Epidermal melanocyte (primary cell): ENCODE results near the gene PPFIA4.
"Not testable (repeated sequence)": the region's sequence is repeated elsewhere in the genome, so short reads cannot be mapped to it uniquely, and the experiment has no call there.

Experiments used
- DNase-seq: peaks from one replicate; pipeline ENCODE4 v3.0.0; 2011; ENCODE audit warnings: low spot score; ENCODE audit not compliant: insufficient read length

PPFIA4 gene

DNA sequence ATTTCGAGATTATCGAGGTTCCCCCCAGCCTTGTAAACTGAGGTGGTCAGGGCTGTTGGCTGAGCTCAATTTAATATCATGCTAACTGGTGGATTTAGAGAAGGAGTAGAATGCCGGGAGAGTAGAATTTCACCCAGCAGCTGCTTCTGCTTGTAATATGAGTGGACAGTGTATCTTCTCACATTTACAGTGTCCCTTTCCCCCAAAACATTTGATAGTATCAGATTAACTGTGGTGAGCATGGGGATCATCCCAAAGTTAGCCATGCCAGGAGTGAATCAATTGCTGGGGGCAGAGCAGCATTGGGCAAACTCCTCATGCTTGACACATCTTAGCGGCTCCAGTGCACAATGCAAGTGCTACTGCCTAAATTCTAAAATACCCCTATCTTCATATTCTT is 9.2 kb upstream of the PPFIA4 start:
- DNase-seq = no peak

DNA sequence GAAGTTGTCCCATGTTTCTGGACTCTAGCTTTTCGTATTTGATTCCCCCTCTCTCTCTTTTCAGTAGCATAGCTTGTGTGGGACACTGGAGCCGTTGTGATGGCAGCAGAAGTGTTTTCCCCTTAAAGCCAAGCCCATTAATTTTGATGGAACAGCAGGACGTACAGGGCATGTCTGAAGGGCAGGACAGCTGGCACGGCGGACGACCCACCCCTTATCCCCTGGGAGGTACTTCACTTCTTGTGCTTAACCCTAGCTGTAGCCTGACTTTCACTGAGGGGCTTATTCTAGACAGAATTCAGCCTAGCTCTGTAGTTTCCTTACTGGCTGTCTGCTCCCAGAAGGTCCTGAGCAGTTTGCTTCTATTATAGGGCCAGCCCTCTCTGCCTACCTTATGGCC is 8.6 kb upstream of the PPFIA4 start:
- DNase-seq = no peak

GRCh38 chr1:203022855-203023254 is 3.4 kb upstream of the PPFIA4 start:
- DNase-seq = not testable (repeated sequence)

DNA sequence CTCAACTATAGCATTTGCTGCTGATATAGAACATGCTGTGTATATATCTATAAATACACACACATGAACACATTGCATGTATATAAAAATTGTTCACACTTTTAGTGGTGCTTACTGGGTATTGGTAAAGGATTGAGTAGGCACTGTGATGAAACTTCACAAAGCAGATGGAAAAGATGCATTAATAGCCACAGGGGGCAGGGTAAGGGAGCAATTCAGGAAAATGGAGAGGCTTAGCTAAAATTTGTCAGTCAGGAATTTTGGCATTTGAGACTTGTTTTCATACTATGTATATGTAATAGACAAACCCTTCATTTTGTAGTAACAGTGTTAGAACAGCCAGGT is 633 bp upstream of the PPFIA4 start:
- no peak for DNase-seq

DNA sequence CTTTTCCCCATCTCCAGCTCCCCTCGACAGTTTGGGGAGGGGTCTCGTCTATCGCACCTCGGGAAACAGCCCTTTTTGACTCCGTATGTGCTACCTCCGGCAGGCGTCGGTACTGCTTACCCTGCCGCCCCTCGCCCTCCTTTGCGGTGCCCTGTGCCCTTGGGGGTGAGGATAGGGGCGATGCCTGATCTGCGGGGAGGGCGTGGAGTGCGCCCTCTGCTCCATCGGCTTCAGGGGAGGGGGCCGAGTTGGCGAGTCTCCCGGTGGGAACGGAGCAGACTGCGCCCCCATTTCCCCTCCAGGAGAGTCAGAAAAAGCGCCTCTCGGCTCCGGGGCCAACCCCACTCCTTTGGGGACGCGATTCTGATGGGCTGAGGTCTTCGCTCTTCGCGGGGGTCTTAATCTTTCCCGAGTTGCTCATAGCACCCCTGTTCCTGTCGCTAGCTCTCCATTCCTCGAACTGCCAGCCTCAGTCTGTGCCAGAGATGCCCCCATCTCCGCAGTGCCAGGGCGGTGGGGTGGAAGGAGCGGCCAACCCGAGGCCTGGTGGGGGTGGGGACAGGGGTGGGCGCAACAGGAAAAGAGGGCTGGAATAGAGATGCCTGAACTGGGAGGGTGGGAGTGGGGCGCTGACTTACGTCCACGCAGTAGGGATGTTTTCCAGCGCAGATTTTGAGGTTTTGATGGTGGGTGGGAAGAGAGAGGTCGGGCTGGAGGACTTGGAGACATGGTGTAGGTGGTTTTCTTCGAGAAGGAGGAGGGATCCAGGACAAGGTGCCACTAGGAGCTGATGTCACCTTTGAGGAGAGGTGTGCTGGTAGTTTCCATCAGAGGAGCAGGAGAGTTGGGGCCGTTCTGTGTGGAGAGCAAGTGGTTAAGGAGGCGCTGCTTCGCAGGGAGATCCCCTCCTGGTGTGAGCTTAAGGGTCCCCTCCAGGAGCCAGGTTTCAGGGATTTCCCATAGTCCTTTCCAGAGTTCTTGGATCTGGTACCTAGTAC is 674 bp downstream of the PPFIA4 start:
- no peak for DNase-seq

DNA sequence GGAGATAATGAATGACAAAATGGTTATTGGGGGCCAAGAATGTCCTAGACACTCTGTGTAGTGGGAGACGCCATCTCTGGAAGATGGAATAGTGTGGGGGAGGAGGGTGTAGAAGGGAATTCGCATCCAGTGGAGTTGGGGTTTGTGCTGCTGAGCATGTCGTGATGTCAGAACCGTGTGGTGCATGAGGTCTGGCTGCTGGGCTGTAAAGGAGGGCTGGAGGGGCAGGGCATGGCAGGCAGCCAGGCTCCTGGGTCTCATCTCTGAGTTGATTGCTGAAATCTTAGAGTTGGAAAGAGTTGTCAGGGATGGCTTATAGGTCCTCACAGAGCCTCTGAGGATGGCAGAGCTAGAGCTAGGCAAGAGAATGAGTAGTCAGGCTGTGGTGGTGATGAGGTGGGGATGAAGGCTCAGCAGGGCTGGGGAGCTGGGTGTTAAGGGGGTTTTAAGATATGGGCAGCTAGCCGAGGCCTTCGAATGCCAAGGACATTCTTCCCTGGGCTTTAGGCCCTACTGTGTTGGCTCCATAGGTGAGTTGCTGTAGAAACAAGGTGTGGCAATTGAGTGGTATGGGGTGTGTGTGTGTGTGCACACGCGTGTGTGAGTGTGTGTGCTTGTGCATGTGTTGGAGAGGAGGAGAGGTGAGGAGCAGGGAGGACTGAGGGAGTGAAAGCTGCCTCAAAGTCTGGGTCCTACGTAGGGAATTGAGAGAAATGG is 1.9 kb downstream of the PPFIA4 start:
- no peak for DNase-seq

DNA sequence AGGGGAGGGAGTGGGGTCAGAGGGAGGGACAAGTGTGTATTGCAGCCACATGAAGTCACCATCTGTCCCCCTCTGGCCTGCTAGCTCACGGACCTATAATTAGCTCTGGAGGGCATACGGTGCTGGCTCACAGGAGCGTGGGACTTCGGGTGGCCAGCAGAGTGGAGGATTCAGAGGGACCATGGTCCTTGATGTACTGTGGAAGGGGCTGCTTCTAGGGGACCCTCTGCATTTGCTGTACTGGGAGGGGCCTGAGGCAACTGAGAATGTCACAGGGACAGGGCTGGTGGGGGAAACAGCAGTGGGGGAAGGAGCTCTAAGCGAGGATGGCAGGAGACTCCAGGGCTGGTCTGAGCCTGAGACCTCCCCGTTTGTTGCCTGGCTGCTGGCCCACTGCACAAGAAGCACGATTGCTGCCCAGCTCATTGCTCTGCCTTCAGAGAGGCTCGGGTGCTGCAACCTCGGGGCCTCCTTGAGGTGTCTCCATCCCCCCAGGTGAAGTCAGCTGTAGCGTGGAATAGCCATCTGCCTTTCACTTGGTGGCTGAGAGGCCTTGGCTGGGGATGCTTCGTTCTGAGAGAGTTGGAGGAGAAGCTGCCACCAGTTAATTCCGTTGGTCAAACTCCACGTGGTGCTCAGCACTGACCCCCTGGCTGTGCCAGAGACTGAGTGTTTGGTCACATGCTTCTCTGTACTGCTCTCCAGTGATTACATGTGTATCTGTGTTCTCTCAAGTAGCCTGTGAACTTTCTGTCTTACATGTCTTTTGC is 2.7 kb downstream of the PPFIA4 start:
- DNase-seq = no peak

DNA sequence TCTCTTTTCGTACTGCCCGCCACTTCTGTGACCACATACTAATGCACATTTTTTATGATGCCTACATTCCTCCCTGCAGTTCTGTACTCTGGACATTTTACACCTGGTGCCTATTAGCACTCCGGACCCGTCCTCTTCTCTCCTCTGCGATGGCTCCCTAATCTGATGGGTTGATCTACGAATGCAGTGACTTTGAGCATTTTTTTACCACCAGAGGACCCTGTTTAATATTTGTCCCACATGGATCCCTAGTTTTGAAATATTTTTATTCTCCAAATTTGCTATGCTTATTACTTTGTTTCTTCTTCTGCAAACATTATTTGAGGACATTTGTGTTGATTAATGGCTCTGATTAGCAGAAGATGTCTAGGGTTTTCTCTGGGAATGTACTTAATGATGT is 5.2 kb downstream of the PPFIA4 start:
- no peak for DNase-seq

DNA sequence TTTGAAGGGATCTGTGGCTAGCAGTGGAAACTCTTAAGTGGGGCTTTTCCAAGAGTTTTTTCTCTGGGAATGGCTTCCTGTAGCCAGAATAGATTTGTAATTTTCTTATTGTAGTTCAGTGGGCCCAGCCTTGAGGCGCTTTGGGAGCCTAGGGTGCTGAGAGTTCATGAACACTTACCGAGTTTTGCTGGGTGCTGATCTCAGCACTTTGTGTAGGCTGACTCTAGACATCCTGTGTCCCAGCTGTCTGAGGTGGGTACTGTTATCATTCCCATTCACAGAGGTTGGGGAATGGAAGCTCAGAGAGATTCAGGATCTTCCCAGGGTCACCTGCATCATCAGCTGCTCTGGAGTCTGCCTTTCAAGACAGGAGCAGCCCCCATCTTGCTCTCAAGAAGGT is 7.0 kb downstream of the PPFIA4 start:
- no peak for DNase-seq

- DNase-seq = no peak
Measured at GRCh38 chr1:203033917-203034316, 7.6 kb downstream of the PPFIA4 start.

DNA sequence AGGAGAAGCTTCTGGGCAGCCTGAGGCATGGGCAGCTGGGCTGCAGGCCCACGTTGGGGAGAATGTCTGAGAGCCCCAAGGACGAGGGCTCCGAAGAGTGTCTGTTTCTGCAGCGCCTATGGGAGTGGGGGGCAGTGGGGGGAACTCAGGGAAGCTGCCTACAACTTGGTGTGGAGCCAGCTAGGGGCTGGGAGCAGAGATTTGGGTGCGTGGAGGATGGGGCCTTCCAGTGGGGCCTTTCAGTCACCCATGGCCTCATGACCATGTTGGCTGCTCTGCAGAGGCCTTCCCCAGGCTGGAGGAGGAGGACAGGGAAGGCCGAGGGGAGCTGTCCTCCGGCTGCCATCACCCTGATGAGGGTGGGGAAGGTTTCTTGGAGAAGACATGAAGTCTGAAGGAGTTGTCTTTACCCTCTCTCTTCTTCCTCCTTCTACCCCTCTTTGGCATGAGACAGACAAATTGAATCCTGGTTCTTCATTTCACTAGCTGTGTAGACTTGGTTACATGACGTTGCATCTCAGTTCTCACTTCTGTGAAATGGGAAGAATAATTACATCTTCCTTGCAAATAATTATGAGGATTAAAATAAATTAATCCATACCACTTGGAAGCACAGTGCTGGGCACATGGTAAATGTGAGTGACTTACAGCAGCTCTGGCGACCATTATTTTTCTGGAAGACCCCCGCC is 8.3 kb downstream of the PPFIA4 start:
- DNase-seq = no peak

- no peak for DNase-seq
Measured at GRCh38 chr1:203035111-203036000, 9.1 kb downstream of the PPFIA4 start.

DNA sequence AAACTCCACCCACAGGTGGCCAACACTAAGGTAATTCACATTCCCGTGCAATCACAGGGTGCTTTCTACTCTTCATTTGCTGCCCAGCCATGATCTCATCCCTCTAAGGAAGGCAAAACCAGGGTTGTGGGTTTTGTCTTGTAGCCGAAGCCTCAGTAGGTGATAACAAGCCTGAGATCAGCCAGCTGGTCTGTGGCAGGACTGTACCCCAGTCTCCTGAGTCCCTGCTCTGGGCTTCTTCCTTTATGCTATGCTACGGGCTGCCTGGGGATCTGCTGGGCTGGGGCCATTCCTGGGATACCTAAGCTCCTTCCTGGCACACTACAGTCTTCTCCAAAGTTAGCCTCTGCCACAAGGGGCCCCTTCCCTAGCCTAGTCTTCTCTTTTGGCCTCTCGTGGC is 9.8 kb downstream of the PPFIA4 start:
- no peak for DNase-seq

GRCh38 chr1:203036537-203036936 is 10.2 kb downstream of the PPFIA4 start:
- no peak for DNase-seq

GRCh38 chr1:203037509-203038190 is 11.4 kb downstream of the PPFIA4 start:
- DNase-seq = no peak

DNA sequence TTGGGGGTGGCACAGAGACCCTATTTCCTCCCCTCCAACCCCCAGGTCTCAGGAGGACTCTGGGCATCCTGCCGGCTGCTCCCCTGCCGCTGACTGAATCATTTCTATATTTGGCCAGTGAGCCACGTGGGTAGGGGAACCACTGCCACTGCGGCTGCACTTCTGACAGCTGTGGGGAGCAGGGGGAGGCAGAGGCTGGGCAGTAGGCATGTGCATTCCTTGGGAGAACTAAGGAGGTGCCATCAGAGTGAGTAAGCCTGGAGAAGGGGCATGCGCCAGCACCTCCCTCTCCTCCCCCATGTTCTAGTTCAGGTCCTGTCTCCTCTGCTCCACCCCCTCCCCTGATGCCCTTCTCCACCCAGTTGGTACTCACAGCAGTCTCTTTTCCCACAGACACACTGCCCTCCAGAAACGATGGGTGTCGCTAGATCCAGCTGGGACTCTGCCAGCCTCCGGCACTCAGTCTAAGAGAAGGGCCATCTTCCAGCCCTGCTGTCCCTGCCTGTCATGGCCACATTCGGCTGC is 12.0 kb downstream of the PPFIA4 start:
- no peak for DNase-seq

GRCh38 chr1:203038891-203039608 is 12.8 kb downstream of the PPFIA4 start:
- DNase-seq = peak; percentile 81

DNA sequence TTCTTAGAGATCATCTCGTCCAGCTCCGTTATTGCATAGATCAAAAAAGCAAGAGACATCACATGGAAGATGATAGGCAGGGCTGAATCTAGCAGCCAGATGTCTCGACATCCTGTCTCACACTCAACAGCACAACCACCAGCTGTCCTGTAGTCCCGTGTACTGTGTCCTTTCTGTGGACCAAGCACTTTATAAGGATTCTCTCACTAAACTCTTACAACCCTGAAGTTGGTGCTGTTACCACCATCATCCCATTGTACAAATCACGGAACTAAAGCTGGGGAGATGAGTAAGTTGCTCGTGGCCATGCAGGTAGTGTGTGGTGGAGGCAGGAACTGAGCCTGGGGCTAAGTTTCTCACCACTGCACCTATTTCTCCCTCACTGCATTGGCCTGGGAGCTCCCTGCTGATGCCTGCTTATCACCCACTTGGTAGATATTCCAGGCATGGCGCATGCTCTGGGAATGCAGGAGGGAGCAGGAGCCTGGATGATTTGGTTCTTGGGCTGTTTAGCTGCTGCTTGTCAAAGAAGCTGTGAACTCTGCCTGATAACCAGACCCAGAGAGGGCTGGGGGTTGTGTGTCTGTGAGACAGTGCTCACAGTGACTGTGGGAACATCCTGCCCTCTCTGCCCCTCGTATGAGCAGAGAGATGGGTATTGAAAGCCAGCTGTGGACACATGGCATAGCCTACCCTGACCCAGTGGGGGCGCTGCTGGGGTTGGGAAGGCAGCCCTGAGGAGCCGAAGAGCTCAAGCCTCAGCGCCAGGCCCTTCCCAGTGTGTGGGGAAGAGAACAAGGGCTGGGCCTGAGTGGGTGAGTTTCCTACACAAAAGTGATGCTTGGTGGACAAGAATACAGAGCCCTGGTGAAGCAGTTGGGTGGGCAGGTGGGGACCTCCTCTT is 13.6 kb downstream of the PPFIA4 start:
- no peak for DNase-seq
